K562 (cell line): Measurements from ENCODE around the gene GABARAPL2. TPM values are rescaled to one million over a fixed set of nuclear protein-coding genes. Genes with fewer than 3 reads are reported as not detected.

Experiments
- CTCF ChIP-seq, 3 experiments: IDR thresholded peaks in 2 of 3; conservative IDR thresholded peaks in 1 of 3; 2 replicates each; pipeline ENCODE4 v1.5.1; 2011 to 2012; ENCODE audit warnings: low read length in 3 of 3, mild to moderate bottlenecking in 3 of 3, control low read depth in 2 of 3, improper control_type of control experiment in 1 of 3, inconsistent platforms in 1 of 3, low read depth in 1 of 3, mixed read lengths in 1 of 3, moderate library complexity in 1 of 3; ENCODE audit not compliant: insufficient read depth in 2 of 3
- ETV1 ChIP-seq: fragments of 450-650 bp; conservative IDR thresholded peaks from 2 replicates; pipeline ENCODE4 v1.6.1; 2016; ENCODE audit warnings: missing genetic modification characterization, control low read depth, low read depth, missing compliant biosample characterization
- GTF2F1 ChIP-seq: IDR thresholded peaks from 2 replicates; pipeline ENCODE4 v1.6.1; 2011; ENCODE audit warnings: low read depth, low read length, improper control_type of control experiment
- HDAC1 ChIP-seq, 2 experiments: fragments of 450-650 bp; IDR thresholded peaks; 2 replicates each; pipeline ENCODE4 v1.6.1; 2016 to 2017; ENCODE audit warnings: inconsistent platforms in 1 of 2, mild to moderate bottlenecking in 1 of 2, moderate library complexity in 1 of 2
- HNRNPLL ChIP-seq: fragments of 200-400 bp; formaldehyde crosslinking; IDR thresholded peaks from 2 replicates; pipeline ENCODE4 v1.6.1; 2017; ENCODE audit warnings: low read length, low read depth, mild to moderate bottlenecking; ENCODE audit not compliant: poor library complexity, severe bottlenecking
- HOMEZ ChIP-seq: fragments of 250-450 bp; sonication (Bioruptor Pico); IDR thresholded peaks from 2 replicates; pipeline ENCODE4 v1.4.0; 2020; ENCODE audit warnings: mild to moderate bottlenecking, moderate library complexity
- MAX ChIP-seq: sonication (generic); formaldehyde crosslinking; IDR thresholded peaks from 2 replicates; pipeline ENCODE4 v1.9.0; 2022; ENCODE audit warnings: mild to moderate bottlenecking, missing genetic modification reagents
- MBD2 ChIP-seq: sonication (generic); IDR thresholded peaks from 2 replicates; pipeline ENCODE4 v1.6.1; 2016; ENCODE audit warnings: low read depth, borderline replicate concordance
- MCM2 ChIP-seq: fragments of 450-650 bp; IDR thresholded peaks from 2 replicates; pipeline ENCODE4 v1.6.1; 2017; ENCODE audit warnings: low read depth, mild to moderate bottlenecking
- MIER1 ChIP-seq: fragments of 450-650 bp; IDR thresholded peaks from 2 replicates; pipeline ENCODE4 v1.6.1; 2016; ENCODE audit warnings: antibody characterized with exemption, mild to moderate bottlenecking, low read depth
- PML ChIP-seq: IDR thresholded peaks from 2 replicates; pipeline ENCODE4 v1.6.1; 2012; ENCODE audit warnings: low read length, inconsistent platforms
- SIN3A ChIP-seq, 2 experiments: fragments of 150-350 bp in 1 of 2; IDR thresholded peaks; 2 replicates each; pipeline ENCODE4 v1.6.1; 2011 to 2016; ENCODE audit warnings: borderline replicate concordance in 2 of 2, low read depth in 2 of 2, low read length in 2 of 2, mild to moderate bottlenecking in 2 of 2, moderate library complexity in 2 of 2; ENCODE audit not compliant: control insufficient read depth in 1 of 2
- SNRNP70 ChIP-seq: fragments of 200-400 bp; formaldehyde crosslinking; optimal IDR thresholded peaks from 2 replicates; pipeline ENCODE3; 2017; ENCODE audit warnings: low read depth, low read length
- TGIF2 ChIP-seq: sonication (generic); formaldehyde crosslinking; IDR thresholded peaks from 2 replicates; pipeline ENCODE4 v1.8.1; 2022; ENCODE audit warnings: mild to moderate bottlenecking, missing genetic modification reagents, moderate library complexity
- ZFPM2 ChIP-seq: fragments of 250-450 bp; sonication (Bioruptor Pico); IDR thresholded peaks from 2 replicates; pipeline ENCODE4 v1.5.1; 2022; ENCODE audit warnings: mild to moderate bottlenecking
- ZNF436 ChIP-seq: fragments of 250-450, 450-650 bp; sonication (Bioruptor Pico); formaldehyde crosslinking; IDR thresholded peaks from 2 replicates; pipeline ENCODE4 v1.7.0; 2020; ENCODE audit warnings: mild to moderate bottlenecking
- ZNF444 ChIP-seq: fragments of 250-450 bp; sonication (Bioruptor Pico); IDR thresholded peaks from 2 replicates; pipeline ENCODE4 v1.4.0; 2020; ENCODE audit warnings: mild to moderate bottlenecking, moderate library complexity
- ZNF695 ChIP-seq: fragments of 450-650 bp; formaldehyde crosslinking; IDR thresholded peaks from 2 replicates; pipeline ENCODE4 v1.4.0; 2020; ENCODE audit warnings: mild to moderate bottlenecking, moderate library complexity
- ZNF699 ChIP-seq: fragments of 250-450 bp; sonication (Bioruptor Pico); IDR thresholded peaks from 2 replicates; pipeline ENCODE4 v1.8.0; 2021; ENCODE audit warnings: mild to moderate bottlenecking, moderate library complexity; ENCODE audit not compliant: insufficient replicate concordance
- ZNF764 ChIP-seq: fragments of 250-450 bp; sonication (Bioruptor Pico); IDR thresholded peaks from 2 replicates; pipeline ENCODE4 v1.4.0; 2020; ENCODE audit warnings: low read depth, mild to moderate bottlenecking, moderate library complexity
- polyA plus RNA-seq, 8 experiments: library from polyadenylated mRNA; depleted of rRNA in 4 of 8; stranded (reverse) in 5 of 8; unstranded in 3 of 8; fragments of >200 nt; fragmentation: Nextera tagmentation in 2 of 8; fragmentation: Illumina TruSeq in 1 of 8; extraction: Ambion mirVana in 2 of 8; extraction: Trizol in 1 of 8; gene quantifications; 2 replicates each; pipeline versions ENCODE4 v1.2.1 to v1.2.3, GENCODE V29; 2011 to 2014; ENCODE audit warnings: inconsistent platforms in 1 of 8, missing spikeins in 1 of 8
- total RNA-seq, 7 experiments: library from RNA; depleted of rRNA in 6 of 7; stranded (reverse); fragments of >200 nt in 6 of 7; fragmentation: Illumina TruSeq in 2 of 7; extraction: Trizol in 2 of 7; gene quantifications; 2 replicates each; pipeline versions ENCODE4 v1.2.1 to v1.2.3, GENCODE V29; 2011 to 2021; ENCODE audit warnings: low replicate concordance in 1 of 7
- TF ChIP-seq, protein P1 (sequence below), 2 experiments: fragments of 200-800 bp in 1 of 2; sonication (Bioruptor generic) in 1 of 2; sonication (generic) in 1 of 2; formaldehyde crosslinking in 1 of 2; IDR thresholded peaks in 1 of 2; conservative IDR thresholded peaks in 1 of 2; 2 replicates each; pipeline versions ENCODE4 v1.5.0 to v1.6.1; 2016 to 2020; ENCODE audit warnings: missing compliant biosample characterization in 1 of 2, missing genetic modification characterization in 1 of 2, missing genetic modification reagents in 1 of 2
- TF ChIP-seq, protein P2 (sequence below): fragments of 450-650 bp; IDR thresholded peaks from 2 replicates; pipeline ENCODE4 v1.6.1; 2017; ENCODE audit warnings: mild to moderate bottlenecking, moderate library complexity

Gene GABARAPL2
- total and polyA plus RNA-seq, 9 of the 15 experiments (the other 6 are each of a cell fraction or from before 2014, with no cell fraction given): 42.1 to 288 (median 91.8) TPM

- TF ChIP-seq ZNF699 (CRISPR knock-in tag) (no peak), MBD2 (peak; percentile 62; the same call in 1 of the 2 replicates), PML (peak; percentile 41; the same call in 1 of the 2 replicates), HNRNPLL (peak; percentile 29), MAX (CRISPR knock-in tag) (no peak), GTF2F1 (no peak), CTCF (IDR thresholded peaks at IDR 0.05 in 2 of 3, conservative IDR thresholded peaks at IDR 0.05 in 1 of 3; ENCODE audit: insufficient read depth in 2 of 3, low read depth in 1 of 3, low read length in 3 of 3) (no peak), ZNF764 (CRISPR knock-in tag) (no peak), ZFPM2 (CRISPR knock-in tag) (no peak), HDAC1 (IDR thresholded peaks at IDR 0.05) (peak in 1 of 2 experiments; percentile 21; a peak in 1 of 4 replicates), ZNF444 (no peak), ZNF436 (CRISPR knock-in tag) (no peak), HOMEZ (CRISPR knock-in tag) (no peak), SNRNP70 (no peak), MIER1 (no peak), ETV1 (tag) (no peak), MCM2 (no peak), ZNF695 (CRISPR knock-in tag) (no peak), SIN3A (IDR thresholded peaks at IDR 0.05; ENCODE audit: borderline replicate concordance in 2 of 2, control insufficient read depth in 1 of 2, low read depth in 2 of 2, low read length in 2 of 2) (peak in 1 of 2 experiments; percentile 64; a peak in 1 of 4 replicates), TGIF2 (no peak)
- TF ChIP-seq, protein P1, sequence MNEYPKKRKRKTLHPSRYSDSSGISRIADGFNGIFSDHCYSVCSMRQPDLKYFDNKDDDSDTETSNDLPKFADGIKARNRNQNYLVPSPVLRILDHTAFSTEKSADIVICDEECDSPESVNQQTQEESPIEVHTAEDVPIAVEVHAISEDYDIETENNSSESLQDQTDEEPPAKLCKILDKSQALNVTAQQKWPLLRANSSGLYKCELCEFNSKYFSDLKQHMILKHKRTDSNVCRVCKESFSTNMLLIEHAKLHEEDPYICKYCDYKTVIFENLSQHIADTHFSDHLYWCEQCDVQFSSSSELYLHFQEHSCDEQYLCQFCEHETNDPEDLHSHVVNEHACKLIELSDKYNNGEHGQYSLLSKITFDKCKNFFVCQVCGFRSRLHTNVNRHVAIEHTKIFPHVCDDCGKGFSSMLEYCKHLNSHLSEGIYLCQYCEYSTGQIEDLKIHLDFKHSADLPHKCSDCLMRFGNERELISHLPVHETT (CRISPR knock-in tag; conservative IDR thresholded peaks at IDR 0.05 in 1 of 2, IDR thresholded peaks at IDR 0.05 in 1 of 2): no peak
- TF ChIP-seq, protein P2, sequence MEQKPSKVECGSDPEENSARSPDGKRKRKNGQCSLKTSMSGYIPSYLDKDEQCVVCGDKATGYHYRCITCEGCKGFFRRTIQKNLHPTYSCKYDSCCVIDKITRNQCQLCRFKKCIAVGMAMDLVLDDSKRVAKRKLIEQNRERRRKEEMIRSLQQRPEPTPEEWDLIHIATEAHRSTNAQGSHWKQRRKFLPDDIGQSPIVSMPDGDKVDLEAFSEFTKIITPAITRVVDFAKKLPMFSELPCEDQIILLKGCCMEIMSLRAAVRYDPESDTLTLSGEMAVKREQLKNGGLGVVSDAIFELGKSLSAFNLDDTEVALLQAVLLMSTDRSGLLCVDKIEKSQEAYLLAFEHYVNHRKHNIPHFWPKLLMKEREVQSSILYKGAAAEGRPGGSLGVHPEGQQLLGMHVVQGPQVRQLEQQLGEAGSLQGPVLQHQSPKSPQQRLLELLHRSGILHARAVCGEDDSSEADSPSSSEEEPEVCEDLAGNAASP: no peak
Measured at GRCh38 chr16:75555213-75555706, 10.9 kb upstream of the GABARAPL2 start (continued).
